Mammary epithelial cell (primary cell): Measurements from ENCODE around the gene ACOX2.

Source experiments
- EZH2 ChIP-seq: IDR thresholded peaks from 2 replicates; pipeline ENCODE4 v1.6.1; 2012; ENCODE audit warnings: low read length, inconsistent platforms, borderline replicate concordance
- TF ChIP-seq, protein P1 (sequence below), 2 donors: IDR thresholded peaks in 1 of 2; conservative IDR thresholded peaks in 1 of 2; 2 replicates each; pipeline ENCODE4 v1.5.1; 2011 to 2012; ENCODE audit warnings: inconsistent platforms in 2 of 2, low read length in 2 of 2, mild to moderate bottlenecking in 2 of 2, control low read depth in 1 of 2, low read depth in 1 of 2; ENCODE audit not compliant: insufficient read depth in 1 of 2; ENCODE audit errors: extremely low read depth in 1 of 2

DNA sequence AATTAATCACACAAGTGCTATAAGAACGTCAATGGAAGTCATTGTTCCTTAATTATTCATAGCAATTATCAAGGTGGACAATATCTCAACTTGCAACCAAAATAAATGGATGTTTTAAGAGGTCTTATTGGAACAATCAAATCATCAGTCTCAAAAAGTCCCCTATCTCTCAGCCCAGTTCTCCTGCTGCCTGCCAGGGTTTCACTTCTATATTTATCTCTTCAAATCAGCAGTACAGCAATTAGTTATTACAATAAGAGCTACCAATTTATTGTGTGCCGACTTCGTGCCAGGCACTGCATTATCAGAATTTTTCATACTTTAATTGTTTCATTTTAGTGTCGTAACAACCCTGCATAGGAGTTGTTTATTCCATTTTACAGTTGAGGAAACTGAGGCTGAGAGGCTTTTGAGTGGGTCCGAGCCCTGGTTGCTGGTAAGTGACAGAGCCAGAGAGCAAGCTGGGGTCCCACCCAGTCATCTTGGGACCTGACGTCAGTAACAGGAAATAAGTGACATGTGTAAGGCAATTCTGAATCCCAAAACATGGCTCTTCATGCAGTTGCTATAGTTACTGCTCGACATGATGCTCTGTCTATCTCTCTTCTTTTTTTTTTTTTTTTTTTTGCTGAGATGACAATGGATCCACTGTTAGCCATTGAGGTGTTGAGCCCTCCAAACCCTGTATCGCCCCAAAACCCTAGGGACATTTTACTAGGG lies 53.9 kb downstream of the ACOX2 start:
- TF ChIP-seq, protein P1, sequence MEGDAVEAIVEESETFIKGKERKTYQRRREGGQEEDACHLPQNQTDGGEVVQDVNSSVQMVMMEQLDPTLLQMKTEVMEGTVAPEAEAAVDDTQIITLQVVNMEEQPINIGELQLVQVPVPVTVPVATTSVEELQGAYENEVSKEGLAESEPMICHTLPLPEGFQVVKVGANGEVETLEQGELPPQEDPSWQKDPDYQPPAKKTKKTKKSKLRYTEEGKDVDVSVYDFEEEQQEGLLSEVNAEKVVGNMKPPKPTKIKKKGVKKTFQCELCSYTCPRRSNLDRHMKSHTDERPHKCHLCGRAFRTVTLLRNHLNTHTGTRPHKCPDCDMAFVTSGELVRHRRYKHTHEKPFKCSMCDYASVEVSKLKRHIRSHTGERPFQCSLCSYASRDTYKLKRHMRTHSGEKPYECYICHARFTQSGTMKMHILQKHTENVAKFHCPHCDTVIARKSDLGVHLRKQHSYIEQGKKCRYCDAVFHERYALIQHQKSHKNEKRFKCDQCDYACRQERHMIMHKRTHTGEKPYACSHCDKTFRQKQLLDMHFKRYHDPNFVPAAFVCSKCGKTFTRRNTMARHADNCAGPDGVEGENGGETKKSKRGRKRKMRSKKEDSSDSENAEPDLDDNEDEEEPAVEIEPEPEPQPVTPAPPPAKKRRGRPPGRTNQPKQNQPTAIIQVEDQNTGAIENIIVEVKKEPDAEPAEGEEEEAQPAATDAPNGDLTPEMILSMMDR (conservative IDR thresholded peaks at IDR 0.05 in 1 of 2, IDR thresholded peaks at IDR 0.05 in 1 of 2; ENCODE audit: extremely low read depth in 1 of 2, insufficient read depth in 1 of 2, low read depth in 1 of 2, low read length in 2 of 2) = no peak
- no peak for TF ChIP-seq EZH2
